VCaP (cell line): Measurements from ENCODE around the gene LAMB4.

Experiments used
- H3K27ac ChIP-seq: fragments of 450-650 bp; 2 replicates; pipeline ENCODE4 v1.5.1; 2017
- CTCF ChIP-seq: fragments of 450-650 bp; conservative IDR thresholded peaks from 2 replicates; pipeline ENCODE4 v1.5.1; 2017; ENCODE audit warnings: mild to moderate bottlenecking, moderate library complexity

Gene LAMB4

GRCh38 chr7:108108131-108108530 is 22.0 kb downstream of the LAMB4 start:
- H3K27ac ChIP-seq: peak overlapping the region; percentile 85
- no peak for TF ChIP-seq CTCF

GRCh38 chr7:108104324-108104723 is 25.8 kb downstream of the LAMB4 start:
- peak overlapping the region; percentile 49; the same call in 1 of the 2 replicates for H3K27ac ChIP-seq
- no peak for TF ChIP-seq CTCF

GRCh38 chr7:108103558-108104298 is 26.4 kb downstream of the LAMB4 start:
- TF ChIP-seq CTCF: no peak
- H3K27ac ChIP-seq: peak overlapping the region; percentile 49

- peak overlapping the region; percentile 49; the same call in 1 of the 2 replicates for H3K27ac ChIP-seq
- TF ChIP-seq CTCF: no peak
Observed at GRCh38 chr7:108102671-108103312, 27.4 kb downstream of the LAMB4 start.

GRCh38 chr7:108101759-108102158 is 28.4 kb downstream of the LAMB4 start:
- no peak for TF ChIP-seq CTCF
- H3K27ac ChIP-seq: no peak overlapping the region

- TF ChIP-seq CTCF: no peak
- H3K27ac ChIP-seq: no peak overlapping the region
Observed at GRCh38 chr7:108099713-108100112, 30.4 kb downstream of the LAMB4 start.

- peak; percentile 52 for TF ChIP-seq CTCF
Observed at GRCh38 chr7:108097703-108098102, 32.5 kb downstream of the LAMB4 start.

More at GRCh38 chr7:108097703-108098102, 32.5 kb downstream of the LAMB4 start:
- H3K27ac ChIP-seq: peak overlapping the region; percentile 98; the same call in 1 of the 2 replicates
